Stimulated activated CD4-positive, alpha-beta T cell treated with anti-CD3 and anti-CD28 coated beads, Interleukin-1b, Interleukin-23, amount 100 ng/mL, for 24 hours (primary cell): ENCODE measurements around the gene GAL3ST2.

ENCODE experiments used
- DNase-seq, 4 experiments: peaks; one replicate each; pipeline ENCODE4 v3.0.0-alpha.2; 2020; ENCODE audit warnings: low read depth in 4 of 4, low spot score in 1 of 4

Gene GAL3ST2

DNA sequence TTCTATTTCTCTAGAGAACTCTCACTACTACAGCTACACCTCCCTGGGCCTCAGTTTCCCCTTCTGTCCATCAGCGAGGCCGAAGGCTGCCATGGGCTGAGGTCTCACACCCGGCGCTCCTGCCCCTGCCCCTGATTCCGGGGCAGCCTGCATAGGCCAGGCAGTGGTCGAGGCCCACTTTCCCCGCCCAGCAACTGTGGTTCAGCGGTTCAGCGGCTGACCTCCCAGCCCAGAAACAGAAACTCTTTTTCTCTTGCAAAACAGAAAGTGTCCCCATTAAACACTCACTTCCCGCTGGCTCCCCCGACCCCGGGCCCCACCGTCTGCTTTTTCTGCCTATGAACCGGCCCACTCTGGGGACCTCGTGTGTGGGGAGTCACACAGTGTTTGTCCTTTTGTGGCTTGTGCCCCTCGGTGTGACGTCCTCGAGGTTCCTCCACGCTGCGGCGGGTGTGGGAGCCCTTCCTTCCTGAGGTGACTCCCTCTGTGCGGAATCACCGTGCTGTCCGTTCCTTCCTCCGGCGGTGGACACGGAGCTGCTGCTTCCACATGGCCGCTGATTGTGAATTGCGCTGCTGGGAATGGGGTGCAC, 66.1 kb downstream of the GAL3ST2 start:
- DNase-seq = no peak

- no peak for DNase-seq
Measured at GRCh38 chr2:241843321-241844065, 66.9 kb downstream of the GAL3ST2 start.

GRCh38 chr2:241844066-241844728, 67.6 kb downstream of the GAL3ST2 start:
- DNase-seq = peak in 3 of 4 experiments; percentile 57 to 91 (median 75)

- DNase-seq = no peak
Measured at GRCh38 chr2:241844831-241845578, 68.4 kb downstream of the GAL3ST2 start.

- DNase-seq = no peak
Measured at GRCh38 chr2:241846406-241846805, 69.8 kb downstream of the GAL3ST2 start.

- no peak for DNase-seq
Measured at GRCh38 chr2:241848761-241849615, 72.4 kb downstream of the GAL3ST2 start.

DNA sequence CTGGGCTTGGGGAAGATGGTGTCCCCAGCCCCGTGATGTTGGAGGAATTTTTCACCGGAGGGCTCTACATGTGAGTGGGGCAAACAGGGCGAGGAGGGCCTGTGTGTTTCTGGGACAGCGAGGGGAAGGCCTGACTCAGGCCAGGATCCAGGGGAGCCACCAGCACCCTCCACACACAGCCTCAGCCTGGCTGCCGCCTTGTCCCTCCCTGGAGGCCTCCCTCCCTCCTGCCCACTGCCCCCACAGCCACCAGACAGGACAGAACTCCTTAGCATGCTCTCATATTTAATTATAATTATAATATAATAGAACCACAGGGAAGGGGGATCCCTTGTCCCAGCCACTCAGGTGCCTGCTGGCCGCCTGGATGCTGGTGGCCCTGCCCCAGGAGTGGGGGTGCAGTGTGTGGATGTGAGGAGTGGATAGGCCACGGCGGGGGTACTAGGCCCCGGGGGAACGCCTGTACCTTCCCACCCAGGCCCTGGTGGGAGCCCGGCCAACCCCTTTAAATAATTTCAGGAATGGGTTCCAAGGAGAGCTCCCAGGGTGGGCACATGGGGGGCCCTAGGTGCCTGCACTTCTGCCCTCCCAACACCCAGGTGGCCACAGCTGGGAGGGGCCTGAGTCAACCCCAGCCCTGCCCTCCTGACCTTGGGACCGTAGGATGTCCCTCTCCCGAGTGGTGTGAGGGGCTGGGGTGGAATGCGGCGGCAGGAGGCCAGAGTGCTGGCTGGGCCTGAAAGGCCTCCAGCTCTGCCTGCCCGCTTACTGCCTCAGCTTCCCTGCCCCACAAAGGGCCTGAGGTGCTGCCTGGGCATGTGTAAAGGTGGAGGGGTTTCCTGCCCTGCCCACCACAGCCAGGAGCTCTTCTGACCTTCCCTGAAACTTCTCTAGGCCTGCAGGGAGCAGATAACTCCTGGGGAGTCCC, 73.3 kb downstream of the GAL3ST2 start:
- no peak for DNase-seq

DNA sequence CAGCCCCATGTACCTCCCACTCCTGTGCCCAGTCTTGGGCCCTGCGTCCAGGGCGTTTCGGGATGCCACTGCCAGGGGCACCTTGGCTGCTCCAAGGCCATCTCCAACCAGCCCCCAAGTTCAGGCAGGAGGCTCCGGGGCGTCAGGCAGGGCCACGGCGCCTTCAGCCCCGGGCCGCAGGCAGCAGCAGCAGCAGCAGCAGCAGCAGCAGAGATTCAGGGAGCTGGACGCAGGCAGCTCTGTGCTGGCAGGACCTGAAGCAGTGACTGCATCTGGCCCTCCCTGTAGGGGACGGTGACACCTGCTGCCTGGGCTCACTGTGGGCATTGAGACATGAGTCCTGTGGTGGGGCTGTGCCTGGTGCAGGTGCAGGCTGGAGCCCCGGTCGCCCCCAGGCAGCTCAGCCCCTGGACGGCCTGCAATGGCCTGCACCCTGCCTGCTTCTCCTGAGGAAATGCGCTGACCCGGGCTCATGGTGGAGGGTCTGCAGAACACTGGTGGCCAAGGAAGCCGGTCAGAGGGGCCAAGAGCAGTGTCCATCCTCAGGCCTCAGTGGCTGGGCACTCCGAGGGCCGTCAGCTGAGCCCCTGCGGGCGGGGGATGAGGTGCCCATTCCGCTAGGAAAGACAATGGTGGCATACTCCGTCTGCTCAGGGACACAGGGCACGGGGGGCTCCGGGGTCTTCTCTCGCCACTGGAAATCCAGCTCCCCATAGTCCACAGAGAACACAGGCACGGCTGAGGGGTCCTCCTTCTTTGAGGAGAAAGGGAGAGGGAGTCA, 74.1 kb downstream of the GAL3ST2 start:
- no peak for DNase-seq

GRCh38 chr2:241851325-241852115, 74.9 kb downstream of the GAL3ST2 start:
- DNase-seq = no peak

- DNase-seq = no peak
Measured at GRCh38 chr2:241852116-241852980, 75.7 kb downstream of the GAL3ST2 start.

GRCh38 chr2:241852981-241853631, 76.5 kb downstream of the GAL3ST2 start:
- no peak for DNase-seq
